ENCODE data around the gene CCDC83.
"Not testable (repeated sequence)": the region's sequence is repeated elsewhere in the genome, so short reads cannot be mapped to it uniquely, and the experiment has no call there.

The CCDC83 gene

DNA sequence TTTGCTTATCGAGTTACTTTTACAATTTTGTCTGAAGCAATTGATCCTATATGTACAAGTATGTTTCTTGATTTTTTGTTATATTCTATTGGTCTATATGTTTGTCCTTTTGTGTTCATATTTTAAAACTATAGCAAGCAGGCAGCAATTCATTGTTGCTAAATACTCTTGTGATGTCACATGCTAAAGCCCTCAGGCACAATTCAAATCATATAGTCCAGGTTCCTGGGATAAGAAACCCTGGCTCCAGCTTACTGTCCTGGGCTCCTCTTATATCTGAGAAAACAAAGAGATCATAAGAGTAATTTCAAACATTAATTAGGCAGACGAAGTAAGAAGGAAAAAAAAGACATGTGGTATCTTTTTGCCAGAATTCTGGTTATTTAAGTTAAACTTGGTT, 6.6 kb upstream of the CCDC83 start:
- no peak overlapping the region for H3K4me3 ChIP-seq (ENCODE audit: low read depth, low read length)
- TF ChIP-seq, protein P1, sequence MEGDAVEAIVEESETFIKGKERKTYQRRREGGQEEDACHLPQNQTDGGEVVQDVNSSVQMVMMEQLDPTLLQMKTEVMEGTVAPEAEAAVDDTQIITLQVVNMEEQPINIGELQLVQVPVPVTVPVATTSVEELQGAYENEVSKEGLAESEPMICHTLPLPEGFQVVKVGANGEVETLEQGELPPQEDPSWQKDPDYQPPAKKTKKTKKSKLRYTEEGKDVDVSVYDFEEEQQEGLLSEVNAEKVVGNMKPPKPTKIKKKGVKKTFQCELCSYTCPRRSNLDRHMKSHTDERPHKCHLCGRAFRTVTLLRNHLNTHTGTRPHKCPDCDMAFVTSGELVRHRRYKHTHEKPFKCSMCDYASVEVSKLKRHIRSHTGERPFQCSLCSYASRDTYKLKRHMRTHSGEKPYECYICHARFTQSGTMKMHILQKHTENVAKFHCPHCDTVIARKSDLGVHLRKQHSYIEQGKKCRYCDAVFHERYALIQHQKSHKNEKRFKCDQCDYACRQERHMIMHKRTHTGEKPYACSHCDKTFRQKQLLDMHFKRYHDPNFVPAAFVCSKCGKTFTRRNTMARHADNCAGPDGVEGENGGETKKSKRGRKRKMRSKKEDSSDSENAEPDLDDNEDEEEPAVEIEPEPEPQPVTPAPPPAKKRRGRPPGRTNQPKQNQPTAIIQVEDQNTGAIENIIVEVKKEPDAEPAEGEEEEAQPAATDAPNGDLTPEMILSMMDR (IDR thresholded peaks at IDR 0.05; ENCODE audit: low read depth, low read length), result no peak

DNA sequence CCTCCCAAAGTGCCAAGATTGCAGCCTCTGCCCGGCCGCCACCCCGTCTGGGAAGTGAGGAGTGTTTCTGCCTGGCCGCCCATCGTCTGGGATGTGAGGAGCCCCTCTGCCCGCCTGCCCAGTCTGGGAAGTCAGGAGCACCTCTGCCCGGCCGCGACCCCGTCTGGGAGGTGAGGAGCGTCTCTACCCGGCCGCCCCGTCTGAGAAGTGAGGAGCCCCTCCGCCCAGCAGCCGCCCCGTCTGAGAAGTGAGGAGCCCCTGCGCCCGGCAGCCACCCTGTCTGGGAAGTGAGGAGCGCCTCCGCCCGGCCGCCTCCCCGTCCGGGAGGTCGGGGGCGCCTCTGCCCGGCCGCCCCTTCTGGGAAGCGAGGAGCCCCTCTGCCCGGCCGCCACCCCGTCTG, 2.4 kb upstream of the CCDC83 start:
- H3K4me3 ChIP-seq (ENCODE audit: low read depth, low read length), result not testable (repeated sequence)

DNA sequence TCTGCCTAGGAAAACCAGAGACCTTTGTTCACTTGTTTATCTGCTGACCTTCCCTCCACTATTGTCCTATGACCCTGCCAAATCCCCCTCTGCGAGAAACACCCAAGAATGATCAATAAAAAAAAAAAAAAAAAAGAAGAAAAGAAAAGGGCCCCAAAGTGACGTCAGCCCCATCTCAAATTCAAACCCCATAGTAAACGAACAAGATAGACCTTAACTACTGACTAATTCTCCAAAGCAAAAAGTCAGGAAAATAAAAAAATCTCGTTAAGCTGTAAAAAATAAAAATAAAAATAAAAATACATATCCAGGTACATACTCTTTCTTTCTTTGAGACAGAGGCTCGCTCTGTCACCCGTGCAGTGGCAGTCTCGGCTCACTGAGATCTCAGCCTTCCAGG, 1.6 kb upstream of the CCDC83 start:
- H3K4me3 ChIP-seq (ENCODE audit: low read depth, low read length), result not testable (repeated sequence)

DNA sequence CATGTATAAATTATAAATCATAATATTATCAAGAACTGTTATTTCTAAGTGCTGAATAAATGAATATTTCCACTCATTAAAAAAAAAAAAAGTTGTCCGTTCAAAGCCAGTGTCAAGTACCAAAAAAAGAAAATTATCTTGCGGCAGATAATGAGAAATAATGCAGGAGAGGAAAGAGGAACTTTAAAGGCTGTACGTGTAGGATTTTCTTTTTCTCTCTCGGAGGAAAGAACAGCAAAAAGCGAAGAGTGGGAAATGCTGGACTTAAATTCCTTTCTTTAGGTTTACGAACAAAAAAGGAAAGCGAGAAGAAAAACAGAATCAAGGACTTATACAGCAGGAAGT, 999 bp upstream of the CCDC83 start:
- peak overlapping the region; percentile 61 for H3K4me3 ChIP-seq (ENCODE audit: low read depth, low read length)
- TF ChIP-seq, protein P1 (IDR thresholded peaks at IDR 0.05; ENCODE audit: low read depth, low read length), result no peak

DNA sequence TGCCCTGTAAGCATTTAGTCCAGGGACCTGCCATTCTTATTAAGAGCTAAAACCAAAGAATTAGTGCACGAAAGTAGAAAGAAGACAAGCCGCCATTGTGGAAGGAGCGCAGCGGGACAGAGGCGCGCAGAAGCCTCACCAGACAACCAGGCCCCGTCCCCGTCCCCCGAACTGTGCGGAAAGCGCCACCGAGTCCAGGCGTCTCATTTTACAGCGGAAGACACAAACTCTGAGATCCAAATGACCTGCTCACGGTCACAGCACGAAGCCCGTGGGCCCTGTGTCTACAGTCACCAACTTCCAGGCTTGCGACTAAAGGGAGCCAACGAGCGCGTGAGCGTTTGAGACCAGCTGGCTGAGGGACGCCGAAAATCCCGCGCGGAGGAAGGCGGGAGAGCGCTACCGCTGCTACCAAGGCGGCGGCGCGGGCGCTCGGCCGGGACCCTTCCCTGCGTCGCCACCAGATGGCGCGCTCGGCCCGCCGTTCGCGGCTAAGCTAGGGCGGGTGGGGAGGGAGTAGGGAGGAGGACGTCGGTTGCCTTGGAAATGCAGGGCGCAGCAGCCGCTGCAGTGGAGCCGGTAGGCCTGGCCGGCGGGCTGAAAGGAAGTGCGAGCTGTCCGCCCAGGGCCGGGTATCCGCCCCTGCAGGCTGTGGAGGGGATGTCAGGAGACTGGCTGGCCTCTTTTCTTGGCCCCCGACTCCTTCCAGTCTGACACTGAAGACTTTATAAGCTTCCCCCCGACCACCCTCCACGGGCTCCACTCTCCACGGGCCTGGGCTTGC, 434 bp upstream of the CCDC83 start:
- peak overlapping the region; percentile 61 for H3K4me3 ChIP-seq (ENCODE audit: low read depth, low read length)
- TF ChIP-seq, protein P1 (IDR thresholded peaks at IDR 0.05; ENCODE audit: low read depth, low read length), result peak; percentile 47

DNA sequence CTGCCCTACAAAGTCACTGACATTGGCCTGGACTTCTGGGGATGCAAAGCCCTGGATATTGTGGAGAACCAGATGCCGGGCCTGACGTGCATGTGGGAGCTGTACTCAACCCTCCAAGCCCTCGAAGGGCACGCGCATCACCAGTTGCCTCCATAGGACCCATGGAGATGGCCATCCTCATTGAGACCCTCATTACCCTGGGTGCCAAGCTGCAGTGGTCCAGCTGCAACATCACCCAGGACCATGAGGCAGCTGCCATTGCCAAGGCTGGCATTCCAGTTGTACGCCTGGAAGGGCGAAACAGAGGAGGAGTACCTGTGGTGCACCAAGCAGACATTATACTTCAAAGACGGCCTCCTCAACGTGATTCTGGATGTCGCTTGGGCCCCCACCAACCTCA, 1.9 kb downstream of the CCDC83 start:
- TF ChIP-seq, protein P1 (IDR thresholded peaks at IDR 0.05; ENCODE audit: low read depth, low read length), result no peak
- no peak overlapping the region for H3K4me3 ChIP-seq (ENCODE audit: low read depth, low read length)

DNA sequence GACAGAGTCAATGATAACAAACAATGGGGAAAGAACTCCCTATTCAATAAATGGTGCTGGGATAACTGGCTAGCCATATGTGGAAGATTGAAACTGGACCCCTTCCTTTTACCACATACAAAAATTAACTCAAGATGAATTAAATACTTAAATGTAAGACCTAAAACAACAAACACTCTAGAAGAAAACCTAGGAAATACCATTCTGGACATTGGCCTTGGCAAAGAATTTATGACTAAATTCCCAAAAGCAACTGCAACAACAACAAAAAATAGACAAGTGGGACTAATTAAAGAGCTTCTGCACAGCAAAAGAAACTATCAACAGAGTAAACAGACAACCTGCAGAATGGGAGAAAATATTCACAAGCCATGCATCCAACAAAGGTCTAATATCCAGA, 4.4 kb downstream of the CCDC83 start:
- H3K4me3 ChIP-seq (ENCODE audit: low read depth, low read length), result not testable (repeated sequence)

DNA sequence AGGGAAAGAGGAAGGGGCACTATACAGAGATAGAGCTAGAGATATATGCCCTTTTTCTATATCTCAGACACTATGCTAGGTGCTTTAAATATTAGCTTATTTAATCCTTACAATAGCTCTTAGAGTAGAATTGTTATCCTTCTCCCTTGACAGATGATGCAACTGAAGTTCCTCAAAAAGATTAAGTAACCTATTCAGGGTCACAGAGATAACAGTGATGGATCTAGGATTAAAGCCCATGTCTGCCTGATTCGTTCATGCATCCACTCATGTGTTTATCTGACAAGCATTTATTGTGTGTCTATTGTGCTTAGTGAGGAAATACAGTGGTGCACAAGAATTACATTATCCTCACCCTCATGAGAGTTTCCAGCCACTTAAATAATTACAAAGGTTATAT, 8.7 kb downstream of the CCDC83 start:
- TF ChIP-seq, protein P1 (IDR thresholded peaks at IDR 0.05; ENCODE audit: low read depth, low read length), result no peak
- no peak overlapping the region for H3K4me3 ChIP-seq (ENCODE audit: low read depth, low read length)

DNA sequence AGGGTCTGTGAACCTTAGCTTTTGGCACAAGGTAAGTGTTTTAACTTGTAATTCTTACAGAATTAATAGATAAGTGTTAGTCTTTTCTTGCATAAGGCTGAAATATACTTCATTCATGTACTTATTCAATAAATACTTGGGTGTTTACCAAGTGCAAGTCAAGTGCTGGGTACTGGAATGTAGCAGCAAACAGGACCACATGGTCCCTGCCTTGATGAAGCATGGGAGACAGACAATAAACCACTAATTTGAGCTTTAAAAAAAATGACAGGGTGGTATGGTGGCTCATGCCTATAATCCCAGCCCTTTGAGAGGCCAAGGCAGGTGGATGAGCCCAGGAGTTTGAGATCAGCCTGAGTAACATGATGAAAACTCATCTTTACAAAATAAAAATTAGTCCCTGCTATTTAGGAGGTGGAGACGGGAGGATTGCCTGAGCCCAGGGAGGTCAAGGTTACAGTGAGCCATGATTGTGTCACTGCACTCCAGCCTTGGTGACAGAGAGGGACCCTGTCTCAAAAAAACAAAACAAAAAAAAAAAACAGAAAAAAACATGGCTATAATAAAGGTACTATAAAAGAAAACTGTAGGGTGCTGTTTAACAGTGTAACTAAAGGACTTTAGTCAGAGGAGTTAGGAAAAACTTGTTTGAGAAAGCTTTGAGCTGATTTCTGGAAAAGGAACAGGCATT, 11.1 kb downstream of the CCDC83 start:
- TF ChIP-seq, protein P1 (IDR thresholded peaks at IDR 0.05; ENCODE audit: low read depth, low read length), result no peak

More for the DNA sequence above, 11.1 kb downstream of the CCDC83 start:
- H3K4me3 ChIP-seq (ENCODE audit: low read depth, low read length), result no peak overlapping the region

Measured in WI38 (cell line).